GM23338 (cell line): Measurements from ENCODE around the gene VMP1. TPM values are rescaled to one million over a fixed set of nuclear protein-coding genes. Genes with fewer than 3 reads are reported as not detected.

Source experiments
- ATAC-seq: fragments of 200-7000 bp; cut with Tn5 transposase; 3 replicates; pipeline ENCODE4 v1.9.1; 2020
- DNase-seq: peaks from one replicate; pipeline ENCODE4 v3.0.0-alpha.2; 2015; ENCODE audit warnings: low spot score
- H2AFZ ChIP-seq: fragments of 200-600 bp; sonication (generic); 2 replicates; pipeline ENCODE4 v1.8.0; 2016; ENCODE audit warnings: antibody characterized with exemption, mild to moderate bottlenecking, moderate library complexity
- H3F3A ChIP-seq: fragments of 200-600 bp; sonication (generic); replicated peaks from 2 replicates; pipeline ENCODE4 v1.8.0; 2017; ENCODE audit warnings: antibody characterized with exemption, mixed run types, low read depth
- H3K27ac ChIP-seq: fragments of 200-600 bp; sonication (generic); 2 replicates; pipeline ENCODE4 v1.6.1; 2016; ENCODE audit warnings: low read depth
- H3K27me3 ChIP-seq: fragments of 200-600 bp; sonication (generic); 2 replicates; pipeline ENCODE4 v1.8.0; 2016; ENCODE audit warnings: mild to moderate bottlenecking, mixed run types, moderate library complexity; ENCODE audit not compliant: insufficient read depth
- H3K36me3 ChIP-seq: fragments of 200-600 bp; sonication (generic); 2 replicates; pipeline ENCODE4 v1.8.0; 2016; ENCODE audit warnings: mild to moderate bottlenecking; ENCODE audit not compliant: insufficient read depth
- H3K4me1 ChIP-seq: fragments of 200-600 bp; sonication (generic); 2 replicates; pipeline ENCODE4 v1.8.0; 2016; ENCODE audit warnings: mild to moderate bottlenecking, moderate library complexity; ENCODE audit not compliant: insufficient read depth
- H3K4me2 ChIP-seq: fragments of 200-600 bp; sonication (generic); 2 replicates; pipeline ENCODE4 v1.7.1; 2017; ENCODE audit warnings: mixed run types
- H3K4me3 ChIP-seq: fragments of 200-600 bp; sonication (generic); 2 replicates; pipeline ENCODE4 v1.6.1; 2016; ENCODE audit warnings: mixed run types
- H3K79me2 ChIP-seq: fragments of 200-600 bp; sonication (generic); replicated peaks from 2 replicates; pipeline ENCODE4 v1.8.0; 2017; ENCODE audit warnings: mild to moderate bottlenecking; ENCODE audit not compliant: insufficient read depth
- H3K9me2 ChIP-seq: fragments of 200-600 bp; sonication (generic); 2 replicates; pipeline ENCODE4 v1.8.0; 2017; ENCODE audit not compliant: insufficient read depth
- H4K20me1 ChIP-seq: fragments of 200-600 bp; sonication (generic); replicated peaks from 2 replicates; pipeline ENCODE4 v1.8.0; 2017; ENCODE audit warnings: mild to moderate bottlenecking; ENCODE audit not compliant: insufficient read depth
- H3K27ac Mint-ChIP-seq: 2 replicates; pipeline ENCODE4 v1.8.0; 2020; ENCODE audit warnings: inconsistent platforms, mild to moderate bottlenecking, moderate library complexity, mixed read lengths
- H3K27me3 Mint-ChIP-seq: 3 replicates; pipeline ENCODE4 v1.8.0; 2022; ENCODE audit warnings: low read depth, mild to moderate bottlenecking, moderate library complexity, mixed read lengths, inconsistent platforms; ENCODE audit not compliant: insufficient read depth, poor library complexity
- H3K36me3 Mint-ChIP-seq: 3 replicates; pipeline ENCODE4 v1.8.0; 2021; ENCODE audit warnings: low read depth, mild to moderate bottlenecking, inconsistent platforms, moderate library complexity, mixed read lengths
- H3K4me1 Mint-ChIP-seq: 3 replicates; pipeline ENCODE4 v1.8.0; 2020; ENCODE audit warnings: mild to moderate bottlenecking, inconsistent platforms, mixed read lengths
- H3K4me3 Mint-ChIP-seq: 3 replicates; pipeline ENCODE4 v1.8.0; 2021; ENCODE audit warnings: moderate library complexity, mild to moderate bottlenecking, inconsistent platforms, mixed read lengths
- H3K9me3 Mint-ChIP-seq: 3 replicates; pipeline ENCODE4 v1.8.0; 2020; ENCODE audit warnings: moderate library complexity, mild to moderate bottlenecking, inconsistent platforms, mixed read lengths
- CREB1 ChIP-seq: fragments of 250-450 bp; sonication (Bioruptor Pico); IDR thresholded peaks from 2 replicates; pipeline ENCODE4 v1.5.0; 2020; ENCODE audit warnings: low read depth, mild to moderate bottlenecking, moderate library complexity
- EZH2phosphoT487 ChIP-seq: fragments of 200-600 bp; sonication (generic); IDR thresholded peaks from one replicate; pipeline ENCODE4 v1.8.1; 2018; ENCODE audit warnings: antibody characterized with exemption; ENCODE audit not compliant: unreplicated experiment
- JUNB ChIP-seq: IDR thresholded peaks from one replicate; pipeline ENCODE4 v1.6.1; 2016; ENCODE audit warnings: antibody characterized with exemption; ENCODE audit not compliant: unreplicated experiment
- NANOG ChIP-seq: IDR thresholded peaks from 2 replicates; pipeline ENCODE4 v1.6.1; 2016; ENCODE audit warnings: antibody characterized with exemption, borderline replicate concordance
- POLR2AphosphoS5 ChIP-seq: IDR thresholded peaks from 2 replicates; pipeline ENCODE4 v1.6.1; 2016; ENCODE audit warnings: antibody characterized with exemption, low read depth
- ZNF331 ChIP-seq: fragments of 250-450 bp; sonication (Bioruptor Pico); IDR thresholded peaks from 2 replicates; pipeline ENCODE4 v1.5.0; 2020; ENCODE audit warnings: low read depth, mild to moderate bottlenecking, moderate library complexity
- ZNF462 ChIP-seq: fragments of 250-450 bp; sonication (Bioruptor Pico); IDR thresholded peaks from 2 replicates; pipeline ENCODE4 v1.5.0; 2020; ENCODE audit warnings: mild to moderate bottlenecking, moderate library complexity
- polyA plus RNA-seq: library from polyadenylated mRNA; unstranded; fragments of >200 nt; fragmentation: Nextera tagmentation; extraction: Ambion mirVana; gene quantifications from 2 replicates; pipeline ENCODE4 v1.2.1, GENCODE V29; 2016
- total RNA-seq: library from RNA; depleted of rRNA; stranded (reverse); fragments of >200 nt; shearing (Covaris generic); gene quantifications from 2 replicates; pipeline ENCODE4 v1.2.3, GENCODE V29; 2014

Gene VMP1
- total and polyA plus RNA-seq, 2 experiments from 2014 or later = 70.1 to 112 TPM

GRCh38 chr17:59737324-59737723 lies 29.9 kb downstream of the VMP1 start (continued):
- TF ChIP-seq ZNF462 (CRISPR knock-in tag) (no peak), CREB1 (no peak)

- no peak overlapping the region for H3K4me2 ChIP-seq
- TF ChIP-seq EZH2phosphoT487 (no peak), NANOG (no peak), JUNB (no peak), ZNF462 (CRISPR knock-in tag) (no peak), POLR2AphosphoS5 (no peak), ZNF331 (no peak)
- no peaks in the 10 kb centered on the region for H3K27me3 ChIP-seq
- H3K27ac Mint-ChIP-seq = no peak overlapping the region
- H3K4me3 Mint-ChIP-seq = no peak overlapping the region
- H3K9me3 Mint-ChIP-seq = peaks cover 13% of the 10 kb centered on the region
- H3F3A ChIP-seq = no peaks in the 10 kb centered on the region
- H3K4me3 ChIP-seq = no peak overlapping the region
- H3K36me3 Mint-ChIP-seq = peaks cover 24% of the 10 kb centered on the region
- no peaks in the 10 kb centered on the region for H3K27me3 Mint-ChIP-seq
- H3K27ac ChIP-seq = no peak overlapping the region
- no peaks in the 10 kb centered on the region for H3K9me2 ChIP-seq
- H3K36me3 ChIP-seq = peaks cover 4% of the 10 kb centered on the region; the same call in 1 of the 2 replicates
- no peaks in the 10 kb centered on the region for H4K20me1 ChIP-seq
- no peak for DNase-seq
- no peaks in the 10 kb centered on the region for H3K4me1 Mint-ChIP-seq
- ATAC-seq = no peak
- no peak overlapping the region for H2AFZ ChIP-seq
- no peaks in the 10 kb centered on the region for H3K79me2 ChIP-seq
- H3K4me1 ChIP-seq = no peaks in the 10 kb centered on the region
These were observed 36.4 kb downstream of the VMP1 start for GRCh38 chr17:59743842-59744241.
